AG09309 (cell line): Measurements from ENCODE around the gene NEU4.
"Not testable (repeated sequence)": the region's sequence is repeated elsewhere in the genome, so short reads cannot be mapped to it uniquely, and the experiment has no call there.

ENCODE experiments used
- DNase-seq: peaks from one replicate; pipeline ENCODE4 v3.0.0-alpha.2; 2010; ENCODE audit warnings: low read depth
- H3K4me3 ChIP-seq: 2 replicates; pipeline ENCODE4 v1.5.1; 2011; ENCODE audit warnings: mild to moderate bottlenecking, low read depth, low read length, moderate library complexity; ENCODE audit not compliant: control insufficient read depth
- CTCF ChIP-seq: IDR thresholded peaks from 2 replicates; pipeline ENCODE4 v1.5.1; 2011; ENCODE audit warnings: mild to moderate bottlenecking, low read depth, low read length, inconsistent platforms; ENCODE audit not compliant: insufficient read depth, control insufficient read depth; ENCODE audit errors: missing control alignments

Gene NEU4

GRCh38 chr2:241808721-241809382 is at the start of gene NEU4:
Gene NEU4, plus strand, starts transcription at chr2:241809193. Its CDS starts 5,292 bp downstream, at chr2:241814485.
- no peak for TF ChIP-seq CTCF
- DNase-seq, result no peak
- no peak within 1 kb of the TSS for H3K4me3 ChIP-seq

- not testable (repeated sequence) for H3K4me3 ChIP-seq
Observed at GRCh38 chr2:241759893-241760292, 49.1 kb upstream of the NEU4 start.

GRCh38 chr2:241760301-241760771 is 48.7 kb upstream of the NEU4 start:
- H3K4me3 ChIP-seq, result no peak overlapping the region
- DNase-seq, result no peak
- no peak for TF ChIP-seq CTCF

More at GRCh38 chr2:241759893-241760292, 49.1 kb upstream of the NEU4 start:
- not testable (repeated sequence) for DNase-seq

GRCh38 chr2:241762321-241762932 is 46.6 kb upstream of the NEU4 start:
- no peak for DNase-seq
- H3K4me3 ChIP-seq, result no peak overlapping the region
- no peak for TF ChIP-seq CTCF

GRCh38 chr2:241762933-241763369 is 46.0 kb upstream of the NEU4 start:
- no peak overlapping the region for H3K4me3 ChIP-seq
- no peak for TF ChIP-seq CTCF
- DNase-seq, result no peak

- TF ChIP-seq CTCF, result no peak
- no peak overlapping the region for H3K4me3 ChIP-seq
- DNase-seq, result no peak
Observed at GRCh38 chr2:241763551-241764274, 45.3 kb upstream of the NEU4 start.
